Central memory CD4-positive, alpha-beta T cell (primary cell): ENCODE data around the gene ANGPT4.
"Not testable (repeated sequence)": the region's sequence is repeated elsewhere in the genome, so short reads cannot be mapped to it uniquely, and the experiment has no call there.

ENCODE experiments used
- DNase-seq: peaks from one replicate; pipeline ENCODE4 v3.0.0; 2022

The ANGPT4 gene

DNA sequence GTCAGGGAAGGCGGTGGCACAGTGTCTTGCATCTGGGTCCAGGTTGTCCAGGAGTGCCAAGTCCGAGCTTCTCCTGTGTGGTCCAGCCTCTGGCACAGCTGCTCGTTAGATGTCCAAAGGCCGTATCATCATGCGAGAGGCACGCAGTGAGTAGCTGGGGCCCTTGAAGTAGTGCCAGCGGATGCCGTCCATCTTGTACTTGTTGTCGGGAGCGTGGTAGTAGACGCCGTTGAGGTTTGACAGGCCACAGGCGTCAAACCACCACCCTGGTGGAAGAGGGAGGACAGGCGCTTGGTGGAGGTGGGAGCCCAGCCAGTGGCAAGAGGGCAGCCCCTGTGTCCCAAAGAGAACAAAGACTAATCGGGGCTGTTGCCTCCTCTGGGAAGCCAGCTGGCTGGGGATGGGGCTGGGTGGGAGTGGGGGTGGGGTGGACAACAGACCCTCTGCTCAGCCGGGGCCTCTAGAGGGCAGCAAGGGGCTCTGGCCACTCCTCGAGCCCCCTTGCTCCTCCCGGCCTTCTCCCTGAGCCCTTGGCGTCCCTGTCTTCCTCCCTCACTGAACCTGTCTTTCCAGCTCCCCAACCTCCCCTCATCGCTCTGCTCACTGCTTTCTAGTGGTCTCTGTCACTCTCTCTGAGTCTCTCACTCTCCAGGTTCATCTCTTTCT lies 43.1 kb downstream of the ANGPT4 start:
- no peak for DNase-seq

DNA sequence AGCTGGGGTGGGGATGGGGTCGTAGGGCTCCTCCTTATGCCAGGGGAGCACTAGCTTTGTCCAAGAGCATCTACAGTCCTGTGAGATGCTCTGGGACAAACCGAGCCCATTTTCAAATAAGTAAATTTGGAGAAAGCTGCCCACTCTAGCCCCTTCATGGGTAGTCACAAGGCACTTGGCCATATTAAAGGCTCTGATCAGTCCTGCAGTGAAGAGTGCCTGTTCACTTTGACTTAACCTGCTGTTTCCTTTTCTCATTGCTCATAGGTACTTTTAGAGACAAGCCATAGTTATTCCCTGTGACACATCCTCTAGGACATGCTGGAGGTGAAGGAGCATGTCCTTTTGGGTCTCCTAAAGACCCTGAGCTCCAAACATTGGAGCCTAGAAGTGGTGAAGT lies 44.2 kb downstream of the ANGPT4 start:
- DNase-seq: no peak

DNA sequence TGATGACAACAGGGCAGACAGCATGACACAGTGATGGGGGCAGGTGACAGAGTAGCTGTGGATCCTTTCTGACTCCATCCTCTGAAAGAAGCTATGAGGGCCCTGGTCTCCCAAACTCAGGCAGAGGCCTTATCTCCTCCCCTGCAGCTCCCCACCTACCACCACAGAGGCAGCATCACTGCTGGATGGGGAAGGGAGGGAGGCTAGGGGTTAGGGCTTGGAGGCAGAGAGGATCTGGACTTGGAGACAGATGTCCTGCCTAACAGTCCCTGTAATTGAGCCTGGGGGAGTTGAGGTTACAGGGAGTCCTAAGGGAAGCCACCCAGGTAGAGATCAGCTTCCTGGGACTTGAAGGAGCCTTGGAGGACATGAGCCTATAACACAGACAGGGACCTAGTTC lies 44.7 kb downstream of the ANGPT4 start:
- DNase-seq: no peak

DNA sequence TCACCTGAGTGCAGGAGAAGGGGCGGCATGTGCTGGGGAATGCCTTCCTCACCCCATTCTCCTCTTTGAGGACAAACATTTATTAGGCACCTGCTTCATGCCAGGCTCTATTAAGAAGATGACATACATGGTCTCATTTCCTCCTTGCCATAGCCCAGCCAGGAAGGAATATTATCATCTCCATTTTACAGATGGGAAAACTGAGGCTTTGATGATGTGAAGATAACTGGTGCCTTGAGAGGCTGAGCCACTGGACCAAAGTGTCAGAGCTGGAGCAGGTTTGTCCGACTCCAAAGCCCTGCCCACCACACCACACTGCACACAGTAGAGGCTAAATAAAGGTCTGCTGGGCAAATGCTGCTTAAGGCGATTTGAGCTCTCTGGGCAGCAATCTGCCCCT lies 45.4 kb downstream of the ANGPT4 start:
- DNase-seq: no peak

DNA sequence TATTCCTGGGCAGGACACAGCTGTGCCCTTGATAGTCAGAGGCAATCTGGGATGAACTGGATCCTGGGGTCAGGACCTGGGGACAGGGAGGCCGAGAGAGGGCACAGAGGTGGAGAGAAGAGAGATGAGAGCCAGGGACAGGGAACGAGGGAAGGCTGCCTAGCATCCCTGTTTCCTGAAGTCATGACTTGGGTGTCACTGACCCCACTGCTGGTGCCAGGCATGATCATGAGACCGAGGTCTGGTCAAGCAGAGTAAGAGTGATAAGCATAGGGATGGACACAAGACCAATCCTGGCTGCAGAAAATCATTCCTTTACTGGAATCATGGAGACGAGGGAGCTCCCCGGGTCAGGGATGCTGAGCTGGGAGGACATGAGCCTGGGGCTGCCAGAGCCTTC lies 46.5 kb downstream of the ANGPT4 start:
- DNase-seq: no peak

DNA sequence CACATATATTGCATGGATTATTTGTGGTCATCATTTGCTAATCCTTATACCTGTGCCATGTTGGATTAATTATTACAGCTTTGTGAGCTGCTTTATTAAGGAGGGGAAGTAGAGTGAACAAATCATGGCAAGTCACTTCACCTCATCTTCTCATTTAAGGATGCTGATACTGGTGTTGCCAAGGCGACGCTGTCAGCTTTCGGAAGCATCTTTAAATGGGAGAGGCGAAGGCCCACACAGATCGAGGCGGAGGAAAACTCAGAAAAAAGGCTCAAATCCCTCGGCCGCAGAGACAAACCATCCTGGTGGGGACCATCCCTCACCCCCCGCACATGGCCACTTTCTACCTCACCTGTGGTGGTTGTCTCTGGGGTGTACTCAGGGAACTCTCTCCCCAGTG lies 47.9 kb downstream of the ANGPT4 start:
- no peak for DNase-seq

DNA sequence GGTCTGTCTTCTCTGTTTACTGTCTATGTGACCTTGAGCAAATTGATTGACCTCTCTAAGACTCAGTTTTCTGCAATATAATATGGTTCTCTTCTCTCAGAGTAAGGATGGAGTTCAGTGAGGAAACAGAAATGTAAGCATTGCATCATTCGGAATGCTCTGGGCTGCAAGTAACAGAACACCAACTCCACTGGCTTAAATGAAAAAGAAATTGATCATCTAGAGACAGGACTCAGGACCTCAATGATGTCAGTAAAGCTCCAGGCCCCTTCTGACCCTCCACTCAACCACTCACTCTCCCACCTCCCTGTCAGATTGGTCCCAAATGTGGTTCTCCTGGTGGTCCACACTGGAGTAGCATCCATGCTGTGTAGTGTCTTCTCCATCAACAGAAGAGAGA lies 50.7 kb downstream of the ANGPT4 start:
- DNase-seq: no peak

DNA sequence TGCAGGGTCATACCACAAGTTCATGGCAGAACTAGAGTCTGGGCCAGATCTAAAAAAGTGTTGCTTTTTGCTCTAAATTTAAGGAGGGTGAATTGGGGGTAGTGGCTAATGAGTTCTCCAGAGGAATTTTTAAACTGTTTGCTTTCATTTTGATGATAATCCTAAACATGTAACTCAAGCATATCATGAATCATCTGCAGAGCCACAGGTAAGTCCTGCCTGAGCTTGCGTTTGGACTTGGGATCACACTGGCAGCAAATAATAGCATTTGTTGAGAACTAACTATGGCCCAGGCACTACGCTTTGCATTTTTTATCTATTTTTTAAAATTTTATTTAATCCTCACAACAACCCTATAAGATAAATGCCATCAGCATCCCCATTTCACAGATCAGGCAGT lies 55.2 kb downstream of the ANGPT4 start:
- DNase-seq: no peak

DNA sequence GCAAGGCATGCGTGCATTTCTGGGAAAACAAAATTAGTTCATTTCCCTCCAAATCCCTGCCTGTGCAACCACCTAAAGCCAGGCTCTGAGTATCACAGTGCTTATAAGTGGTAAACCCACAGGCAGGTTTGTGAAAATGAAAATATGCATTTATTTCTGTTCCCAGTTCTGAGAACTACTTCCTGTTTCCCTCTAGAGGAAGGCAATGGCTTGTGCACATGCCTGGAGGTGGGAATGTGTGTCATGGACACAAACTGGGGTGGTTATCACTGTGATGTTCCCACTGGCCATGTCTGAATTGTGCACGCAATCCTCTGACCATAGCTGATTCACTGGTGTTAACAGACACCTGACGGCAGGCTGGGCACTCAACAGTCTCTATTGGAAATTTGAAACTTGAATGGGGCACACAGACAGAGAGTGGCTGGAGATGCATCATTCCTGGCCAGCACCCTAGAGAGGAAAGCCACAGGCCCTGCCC lies 56.3 kb downstream of the ANGPT4 start:
- DNase-seq: no peak

DNA sequence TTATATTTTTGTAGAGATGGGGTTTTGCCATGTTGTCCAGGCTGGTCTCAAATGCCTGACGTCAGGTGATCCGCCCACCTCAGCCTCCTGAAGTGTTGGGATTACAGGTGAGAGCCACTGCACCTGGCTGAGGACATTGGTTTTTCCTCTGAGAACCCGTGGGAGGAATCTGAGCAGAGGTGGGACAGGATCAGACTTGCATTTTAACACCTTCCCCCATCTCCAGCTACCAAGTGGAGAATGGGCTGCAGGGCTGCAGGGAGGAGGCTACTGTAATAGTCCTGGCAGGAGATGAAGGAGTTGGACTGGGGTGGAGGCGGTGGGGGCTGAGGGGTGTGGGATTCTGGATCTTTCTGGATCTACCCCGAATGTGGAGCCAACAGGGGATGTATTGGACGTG lies 58.1 kb downstream of the ANGPT4 start:
- DNase-seq: no peak

DNA sequence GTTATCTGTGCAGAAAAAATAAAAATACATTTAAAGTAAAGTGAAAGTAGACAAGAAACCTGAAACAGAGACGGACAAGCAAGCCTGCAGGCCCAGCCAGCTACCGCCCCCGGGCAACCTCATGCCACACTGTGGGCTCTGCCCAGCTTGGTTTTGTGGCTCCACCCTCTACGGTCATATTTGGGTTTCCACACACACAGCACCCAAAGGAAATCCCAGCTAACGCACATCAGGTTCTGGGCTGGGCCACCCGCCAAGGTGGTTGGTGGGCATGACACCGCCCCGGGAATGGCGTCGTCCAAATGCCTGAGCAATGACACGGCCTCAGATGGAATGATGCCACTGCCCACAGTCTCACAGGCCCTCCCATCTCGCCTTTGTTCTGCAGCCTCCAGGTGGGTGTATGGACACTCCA lies 59.8 kb downstream of the ANGPT4 start:
- DNase-seq: peak; percentile 53

DNA sequence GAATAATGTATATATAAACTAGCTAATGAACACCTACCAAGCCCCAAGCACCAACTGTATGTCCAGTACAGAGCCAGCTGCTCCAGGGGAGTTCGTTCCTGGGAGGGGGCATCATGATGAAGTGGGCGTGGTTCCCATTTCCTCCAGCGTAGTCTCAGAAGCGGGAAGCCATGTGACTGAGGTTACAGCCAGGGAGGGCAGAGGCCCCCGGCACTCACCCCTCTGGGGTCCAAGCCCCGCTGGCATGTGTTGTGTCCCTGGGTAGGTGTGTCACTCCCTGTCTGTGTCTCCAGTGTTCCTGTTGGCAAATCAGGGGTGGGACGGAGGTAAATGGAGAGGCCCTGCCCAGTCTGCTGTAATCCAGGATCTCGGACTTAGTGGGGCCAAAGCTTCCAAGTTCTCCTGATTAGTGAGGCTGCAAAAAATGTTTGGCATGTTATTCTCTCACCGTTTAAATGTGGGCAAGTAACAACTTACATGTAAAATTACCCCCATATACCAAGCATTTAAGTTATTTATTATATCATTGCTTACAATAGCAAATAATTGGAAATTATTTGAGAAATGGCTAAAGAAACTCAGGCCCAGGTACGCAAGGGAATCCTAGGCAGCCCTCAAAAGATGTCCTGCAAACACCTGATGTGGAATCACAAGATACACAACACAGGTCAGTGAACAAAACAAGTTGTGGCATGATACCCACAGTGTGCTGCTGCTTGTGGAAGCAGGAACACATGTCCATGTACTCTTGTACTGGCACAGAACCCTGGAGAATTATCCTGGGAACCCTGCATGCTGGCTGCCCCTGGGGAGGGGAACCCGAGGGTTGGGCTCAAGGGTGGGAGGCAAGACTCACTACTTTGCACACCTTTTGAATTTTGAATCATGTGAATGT lies 60.4 kb downstream of the ANGPT4 start:
- DNase-seq: no peak

DNA sequence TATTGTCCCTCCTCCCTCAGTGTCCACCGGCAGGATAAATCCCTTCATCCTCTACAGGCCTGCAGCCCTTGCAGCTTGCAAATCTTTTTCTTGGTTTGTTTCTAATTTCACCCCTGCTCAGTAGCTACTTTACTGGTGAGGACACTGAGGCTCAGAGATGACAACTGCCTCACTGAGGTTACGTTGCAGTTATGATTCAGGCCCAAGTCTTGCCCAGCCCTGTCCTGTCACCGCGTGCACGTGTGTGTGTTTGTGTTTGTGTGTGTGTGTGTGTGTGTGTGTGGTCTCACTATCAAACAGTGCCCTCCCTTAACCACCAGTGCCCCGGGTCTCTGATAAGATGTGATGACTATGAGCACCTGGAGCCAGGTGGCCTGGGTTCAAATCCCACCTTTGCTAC lies 61.5 kb downstream of the ANGPT4 start:
- DNase-seq: no peak

DNA sequence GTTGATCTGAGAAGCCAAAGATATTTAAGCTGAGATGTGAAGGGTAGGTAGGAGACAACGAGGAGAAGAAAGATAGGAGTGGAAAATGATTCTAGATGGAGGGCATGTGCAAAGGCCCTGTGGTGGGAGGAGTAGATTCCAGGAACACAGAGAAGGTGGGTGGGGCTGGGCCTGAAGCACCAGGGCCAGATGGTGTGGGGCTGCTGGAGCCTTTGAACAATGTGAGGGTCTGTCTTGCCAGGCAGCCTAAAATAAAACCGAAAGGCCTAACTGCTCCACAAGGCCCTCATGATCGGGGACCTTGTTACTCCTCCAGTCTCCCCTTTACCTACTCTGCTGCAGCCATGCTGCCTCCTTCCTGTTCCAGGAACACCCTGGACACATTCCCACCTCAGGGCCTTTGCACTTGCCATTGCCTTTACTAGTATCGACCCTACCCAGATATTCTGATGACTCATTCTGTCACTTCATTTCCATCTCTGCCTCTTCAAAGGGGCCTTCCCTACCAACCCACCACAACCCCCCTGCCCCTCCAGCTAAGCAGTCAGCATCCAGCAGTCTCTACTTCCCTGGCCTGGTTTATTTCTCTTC lies 62.6 kb downstream of the ANGPT4 start:
- DNase-seq: no peak

DNA sequence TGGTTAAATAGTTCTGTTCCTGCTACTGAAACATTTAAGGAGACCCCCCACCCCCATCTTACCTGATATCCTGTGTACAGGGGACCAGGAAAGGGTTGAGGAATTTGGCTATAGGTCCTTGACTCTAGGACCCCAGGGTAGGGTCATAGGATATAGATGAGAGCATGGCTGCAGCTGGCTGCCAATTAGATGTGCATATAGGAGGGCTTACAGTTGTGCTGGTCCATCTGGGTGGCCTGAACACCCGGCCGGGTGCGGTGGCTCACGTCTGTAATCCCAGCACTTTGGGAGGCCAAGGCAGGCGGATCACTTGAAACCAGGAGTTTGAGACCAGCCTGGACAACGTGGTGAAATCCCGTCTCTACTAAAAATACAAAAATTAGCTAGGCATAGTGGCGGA lies 67.4 kb downstream of the ANGPT4 start:
- DNase-seq: not testable (repeated sequence)

DNA sequence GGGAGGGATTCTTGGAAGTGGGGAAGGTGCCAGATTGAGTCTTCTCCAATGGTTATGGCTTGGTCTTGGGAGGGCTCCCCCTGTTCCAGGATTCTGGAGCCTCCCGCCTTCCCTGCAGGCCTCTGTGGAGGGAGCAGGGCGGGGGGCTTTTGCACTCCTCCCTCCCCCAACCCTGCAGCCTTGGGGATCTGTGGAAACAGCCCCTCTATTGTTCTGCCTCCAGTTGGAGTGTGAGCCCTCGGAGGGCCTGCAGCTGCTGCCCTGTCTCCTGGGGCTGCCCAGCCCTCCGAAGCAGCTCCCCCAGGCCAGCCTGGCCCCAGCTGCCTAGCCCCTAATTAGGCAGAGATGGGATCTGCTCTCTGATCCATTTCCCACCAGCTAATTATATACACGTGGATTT lies 67.9 kb downstream of the ANGPT4 start:
- DNase-seq: no peak

DNA sequence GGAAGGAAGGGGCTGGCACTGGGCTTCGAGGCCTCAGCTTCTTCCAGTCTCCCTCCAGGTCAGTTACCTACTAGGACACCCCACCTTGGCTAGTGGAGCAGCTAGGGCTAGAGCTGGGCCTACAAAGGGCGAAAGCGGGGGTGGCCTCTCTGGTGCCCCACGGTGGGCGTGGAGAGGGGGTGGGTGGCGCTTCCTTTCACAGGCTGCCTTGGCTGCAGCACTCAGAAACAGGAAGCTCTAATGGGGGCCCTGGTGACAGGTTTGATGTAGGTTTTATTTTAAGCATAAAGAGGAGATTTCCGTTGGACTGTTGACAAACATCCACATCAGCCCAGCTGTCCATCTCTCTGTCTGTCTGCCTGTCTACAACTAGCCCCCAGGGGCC lies 69.2 kb downstream of the ANGPT4 start:
- DNase-seq: peak; percentile 49

DNA sequence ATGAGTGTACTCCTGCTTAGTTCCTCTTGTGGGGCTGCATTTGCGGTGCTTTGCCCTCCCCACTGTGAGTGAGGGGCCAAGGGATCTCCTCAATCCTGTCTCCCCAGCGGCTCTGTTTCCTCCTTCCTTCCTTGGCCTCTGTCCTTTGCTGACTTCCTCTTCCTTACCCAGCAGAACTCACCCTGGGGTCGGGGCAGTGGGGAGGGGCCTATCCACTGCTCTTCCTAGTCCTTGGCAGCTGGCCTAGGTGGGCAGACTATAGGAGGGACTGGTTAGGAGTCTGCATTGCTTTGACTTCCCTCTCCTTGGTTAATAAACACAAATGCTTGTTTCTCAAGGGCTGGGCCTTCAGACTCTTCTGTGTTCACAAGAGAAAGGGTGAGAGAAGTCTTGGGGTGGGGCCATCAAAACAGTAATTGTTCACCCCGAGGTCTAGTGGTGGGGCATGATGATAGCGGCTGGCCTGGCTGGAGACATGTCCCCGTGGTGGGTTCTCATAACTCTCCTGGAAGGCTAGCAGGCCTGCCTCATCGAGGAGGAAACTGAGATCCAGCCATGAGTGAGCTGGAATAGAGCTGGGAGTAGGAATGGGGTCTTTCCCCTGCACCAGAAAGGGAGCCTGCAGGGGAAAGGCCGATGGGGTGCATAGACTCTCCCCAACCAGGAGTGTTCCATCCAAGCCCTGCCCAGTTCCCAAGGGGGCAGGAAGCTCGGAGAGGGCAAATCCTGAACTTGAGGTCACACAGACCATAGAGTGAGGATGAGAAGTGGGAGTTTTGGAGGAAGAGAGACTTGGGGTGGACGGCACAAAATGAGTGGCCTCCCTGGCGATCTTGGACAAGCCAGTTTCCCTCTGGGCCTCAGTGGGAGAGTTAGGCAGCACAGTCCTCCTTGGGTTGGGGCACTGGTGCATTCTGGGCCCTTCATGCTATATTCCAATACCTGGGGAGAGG lies 69.9 kb downstream of the ANGPT4 start:
- no peak for DNase-seq

DNA sequence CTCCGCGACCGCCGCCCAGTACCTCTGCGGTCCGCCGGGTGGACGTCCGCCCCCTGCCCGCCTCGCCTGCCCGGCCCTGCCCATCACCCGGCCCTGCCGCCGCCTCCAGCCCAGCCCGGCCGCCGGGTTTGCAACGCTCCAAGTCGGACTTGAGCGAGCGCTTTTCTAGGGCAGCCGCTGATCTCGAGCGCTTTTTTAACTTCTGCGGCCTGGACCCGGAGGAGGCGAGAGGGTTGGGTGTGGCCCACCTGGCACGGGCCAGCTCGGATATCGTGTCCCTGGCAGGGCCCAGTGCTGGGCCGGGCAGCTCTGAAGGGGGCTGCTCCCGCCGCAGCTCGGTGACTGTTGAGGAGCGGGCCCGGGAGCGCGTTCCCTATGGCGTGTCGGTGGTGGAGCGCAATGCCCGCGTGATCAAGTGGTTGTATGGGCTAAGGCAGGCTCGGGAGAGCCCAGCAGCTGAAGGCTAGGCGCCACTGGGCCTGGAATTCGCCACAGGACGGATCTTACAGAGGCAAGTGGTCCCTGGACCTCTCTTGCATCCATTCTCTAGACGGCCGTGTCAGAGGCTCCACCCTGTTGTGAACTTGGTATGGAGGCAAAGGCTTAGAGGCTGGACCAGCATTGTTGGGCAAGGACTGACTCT lies 70.8 kb downstream of the ANGPT4 start:
- DNase-seq: peak; percentile 8

DNA sequence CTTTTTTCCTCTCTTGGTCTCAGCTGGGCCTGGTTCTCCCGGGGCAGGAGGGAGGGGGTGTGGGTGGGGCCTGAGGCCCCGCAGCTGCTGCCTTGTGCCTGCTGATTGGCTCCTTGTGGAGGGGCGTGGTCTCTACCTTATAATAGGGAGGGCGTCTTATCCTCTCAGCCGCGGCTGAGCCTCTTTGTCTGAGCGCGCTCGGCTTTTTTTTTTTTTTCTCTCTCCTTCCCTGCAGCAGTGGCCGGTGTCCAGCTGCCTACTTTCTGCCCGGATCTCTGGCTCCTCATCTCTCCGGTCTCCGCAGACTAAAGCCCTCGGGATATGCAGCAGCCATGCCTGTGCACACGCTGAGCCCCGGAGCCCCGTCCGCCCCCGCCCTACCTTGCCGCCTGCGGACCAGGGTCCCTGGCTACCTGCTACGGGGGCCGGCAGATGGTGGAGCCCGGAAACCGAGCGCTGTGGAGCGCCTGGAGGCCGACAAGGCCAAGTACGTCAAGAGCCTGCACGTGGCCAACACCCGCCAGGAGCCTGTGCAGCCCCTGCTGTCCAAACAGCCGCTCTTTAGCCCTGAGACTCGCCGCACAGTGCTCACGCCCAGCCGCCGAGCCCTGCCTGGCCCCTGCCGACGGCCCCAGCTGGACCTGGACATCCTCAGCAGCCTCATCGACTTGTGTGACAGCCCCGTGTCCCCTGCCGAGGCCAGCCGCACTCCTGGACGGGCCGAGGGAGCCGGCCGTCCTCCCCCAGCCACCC lies 71.5 kb downstream of the ANGPT4 start:
- peak; percentile 84 for DNase-seq

DNA sequence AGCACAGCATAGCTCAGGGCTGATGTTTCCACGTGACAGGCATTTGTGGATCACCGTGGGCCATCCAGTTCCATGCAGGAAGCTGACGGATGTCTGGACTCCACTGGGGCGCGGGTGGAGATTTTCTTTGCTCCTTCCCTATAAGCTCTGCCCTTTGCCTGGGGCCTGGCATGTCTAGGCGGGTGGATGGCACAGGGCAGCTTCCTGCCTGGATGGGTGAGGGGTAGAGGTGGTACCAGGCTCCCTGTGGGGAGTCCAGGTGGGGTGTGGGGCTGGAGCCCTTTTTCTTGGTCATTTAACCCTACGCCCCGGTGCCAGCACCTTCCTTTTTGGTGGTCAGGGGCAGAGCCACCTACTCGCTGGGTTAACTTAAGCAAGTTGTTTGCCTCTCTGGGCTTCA lies 72.2 kb downstream of the ANGPT4 start:
- DNase-seq: no peak
